Measurements from ENCODE around the gene CTNNAL1. TPM values are rescaled to one million over a fixed set of nuclear protein-coding genes. Genes with fewer than 3 reads are reported as not detected.
"Not testable (repeated sequence)": the region's sequence is repeated elsewhere in the genome, so short reads cannot be mapped to it uniquely, and the experiment has no call there.

CTNNAL1 gene
- total RNA-seq, 2 experiments from 2014 or later, result 4.9 to 5.3 TPM

DNA sequence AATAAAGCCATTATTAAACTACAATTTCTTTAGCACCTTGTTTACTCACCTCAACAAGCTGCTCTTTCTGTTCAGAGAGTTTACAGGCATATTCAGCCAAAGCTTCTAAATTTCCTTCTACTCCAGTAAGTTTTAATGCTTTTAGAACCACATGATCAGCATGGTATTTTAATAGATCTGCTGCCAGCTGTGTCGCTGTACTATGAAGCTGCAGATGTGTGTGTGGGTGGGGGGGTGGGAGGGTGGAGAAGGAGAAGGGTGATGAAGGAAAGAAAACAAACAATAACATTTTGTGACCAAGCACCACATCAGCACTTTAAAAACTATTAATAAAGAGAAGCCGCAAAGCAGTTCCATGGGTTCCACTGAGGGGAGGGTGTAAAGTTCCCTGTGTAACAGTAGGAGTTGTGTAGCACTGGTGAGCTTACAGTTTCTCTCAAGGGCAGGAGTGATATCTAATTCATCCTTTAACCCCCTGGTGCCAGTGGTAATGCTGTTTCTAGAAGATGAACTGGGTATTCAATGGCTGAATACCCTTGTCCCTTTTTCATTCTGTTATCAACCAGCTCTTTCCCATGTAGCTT, 40.6 kb downstream of the CTNNAL1 start:
- ChIA-PET POLR2A (no interaction called here), CTCF (no interaction called here)
- Mint-ChIP-seq H3K9me3 (no peaks in the 10 kb centered on the region), H3K27me3 (no peaks in the 10 kb centered on the region), H3K4me3 (no peak overlapping the region), H3K27ac (no peak overlapping the region), H3K4me1 (ENCODE audit: low read depth) (no peaks in the 10 kb centered on the region), H3K36me3 (ENCODE audit: low read depth) (no peaks in the 10 kb centered on the region)
- TF ChIP-seq, protein P1, sequence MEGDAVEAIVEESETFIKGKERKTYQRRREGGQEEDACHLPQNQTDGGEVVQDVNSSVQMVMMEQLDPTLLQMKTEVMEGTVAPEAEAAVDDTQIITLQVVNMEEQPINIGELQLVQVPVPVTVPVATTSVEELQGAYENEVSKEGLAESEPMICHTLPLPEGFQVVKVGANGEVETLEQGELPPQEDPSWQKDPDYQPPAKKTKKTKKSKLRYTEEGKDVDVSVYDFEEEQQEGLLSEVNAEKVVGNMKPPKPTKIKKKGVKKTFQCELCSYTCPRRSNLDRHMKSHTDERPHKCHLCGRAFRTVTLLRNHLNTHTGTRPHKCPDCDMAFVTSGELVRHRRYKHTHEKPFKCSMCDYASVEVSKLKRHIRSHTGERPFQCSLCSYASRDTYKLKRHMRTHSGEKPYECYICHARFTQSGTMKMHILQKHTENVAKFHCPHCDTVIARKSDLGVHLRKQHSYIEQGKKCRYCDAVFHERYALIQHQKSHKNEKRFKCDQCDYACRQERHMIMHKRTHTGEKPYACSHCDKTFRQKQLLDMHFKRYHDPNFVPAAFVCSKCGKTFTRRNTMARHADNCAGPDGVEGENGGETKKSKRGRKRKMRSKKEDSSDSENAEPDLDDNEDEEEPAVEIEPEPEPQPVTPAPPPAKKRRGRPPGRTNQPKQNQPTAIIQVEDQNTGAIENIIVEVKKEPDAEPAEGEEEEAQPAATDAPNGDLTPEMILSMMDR (IDR thresholded peaks at IDR 0.05), result no peak
- H3K4me1 ChIP-seq (ENCODE audit: insufficient read depth, low read length), result no peaks in the 10 kb centered on the region
- intact Hi-C loops (cut with DNase I, micrococcal nuclease), result no loop called here
- no peak for DNase-seq
- H3K27me3 ChIP-seq (ENCODE audit: control insufficient read depth in 1 of 2, insufficient read depth in 2 of 2, low read length in 2 of 2), result no peaks in the 10 kb centered on the region
- ATAC-seq (ENCODE audit: poor library complexity), result no peak
- no peak overlapping the region for H3K4me3 ChIP-seq (ENCODE audit: low read length)
- H3K36me3 ChIP-seq (ENCODE audit: insufficient read depth, low read length), result no peaks in the 10 kb centered on the region
- peaks cover 0 to 8% of the 10 kb centered on the region in 2 experiments for H3K9me3 ChIP-seq (ENCODE audit: control insufficient read depth in 1 of 2, insufficient read depth in 1 of 2, low read length in 2 of 2)
- H3K27ac ChIP-seq (ENCODE audit: low read depth in 1 of 2, low read length in 2 of 2), result no peak overlapping the region

DNA sequence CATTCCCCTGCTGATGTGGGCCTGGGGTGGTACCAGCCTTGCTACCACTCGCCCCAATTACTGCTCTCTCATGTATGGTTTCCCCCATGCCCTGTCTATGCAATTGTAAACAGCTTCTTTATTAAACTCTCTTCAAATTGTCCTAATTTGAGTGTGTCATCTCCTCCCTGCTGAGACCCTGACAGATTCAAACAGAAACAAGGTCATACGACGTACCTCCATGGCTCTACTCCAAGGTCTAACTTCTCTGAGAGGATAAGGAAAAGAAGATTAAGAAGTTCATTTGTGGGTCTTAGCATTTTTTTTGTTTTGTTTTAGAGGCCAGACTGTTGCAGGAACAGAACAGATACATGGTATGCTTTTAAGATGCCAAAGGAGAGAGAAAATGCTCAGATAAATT, 41.1 kb downstream of the CTNNAL1 start:
- Histone ChIP-seq H3K4me1 (ENCODE audit: insufficient read depth, low read length) (no peaks in the 10 kb centered on the region), H3K27me3 (ENCODE audit: control insufficient read depth in 1 of 2, insufficient read depth in 2 of 2, low read length in 2 of 2) (no peaks in the 10 kb centered on the region), H3K9me3 (ENCODE audit: control insufficient read depth in 1 of 2, insufficient read depth in 1 of 2, low read length in 2 of 2) (peaks cover 0 to 8% of the 10 kb centered on the region in 2 experiments), H3K36me3 (ENCODE audit: insufficient read depth, low read length) (no peaks in the 10 kb centered on the region), H3K4me3 (ENCODE audit: low read length) (no peak overlapping the region), H3K27ac (ENCODE audit: low read depth in 1 of 2, low read length in 2 of 2) (no peak overlapping the region)
- DNase-seq (no peak), ATAC-seq (ENCODE audit: poor library complexity) (no peak)
- Mint-ChIP-seq H3K27me3 (no peaks in the 10 kb centered on the region), H3K4me1 (ENCODE audit: low read depth) (no peaks in the 10 kb centered on the region), H3K36me3 (ENCODE audit: low read depth) (no peaks in the 10 kb centered on the region), H3K27ac (no peak overlapping the region), H3K4me3 (no peak overlapping the region), H3K9me3 (no peaks in the 10 kb centered on the region)
- TF ChIP-seq, protein P1 (IDR thresholded peaks at IDR 0.05), result no peak
- ChIA-PET CTCF (no interaction called here), POLR2A (no interaction called here)
- intact Hi-C loops (cut with DNase I, micrococcal nuclease), result no loop called here

DNA sequence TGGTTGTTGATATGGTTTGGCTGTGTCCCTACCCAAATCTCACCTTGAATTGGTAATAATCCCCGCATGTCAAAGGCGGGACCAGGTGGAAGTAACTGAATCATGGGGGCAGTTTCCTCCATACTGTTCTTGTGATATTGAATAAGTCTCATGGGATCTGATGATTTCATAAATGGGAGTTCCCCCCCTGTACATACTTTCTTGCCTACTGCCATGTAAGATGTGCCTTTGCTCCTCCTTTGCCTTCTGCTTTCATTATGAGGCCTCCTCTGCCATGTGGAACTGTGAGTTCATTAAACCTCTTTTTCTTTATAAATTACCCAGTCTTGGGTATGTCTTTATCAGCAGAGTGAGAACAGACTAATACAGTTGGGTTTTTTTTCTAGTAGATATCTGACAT, 41.9 kb downstream of the CTNNAL1 start:
- H3K27me3 Mint-ChIP-seq; intact Hi-C loops (cut with DNase I, micrococcal nuclease); H3K9me3 ChIP-seq (ENCODE audit: control insufficient read depth in 1 of 2, insufficient read depth in 1 of 2, low read length in 2 of 2); CTCF ChIA-PET; H3K4me3 ChIP-seq (ENCODE audit: low read length); H3K27ac Mint-ChIP-seq; POLR2A ChIA-PET; DNase-seq; H3K27ac ChIP-seq (ENCODE audit: low read depth in 1 of 2, low read length in 2 of 2); H3K36me3 Mint-ChIP-seq (ENCODE audit: low read depth); H3K27me3 ChIP-seq (ENCODE audit: control insufficient read depth in 1 of 2, insufficient read depth in 2 of 2, low read length in 2 of 2); H3K4me3 Mint-ChIP-seq; H3K4me1 ChIP-seq (ENCODE audit: insufficient read depth, low read length); H3K36me3 ChIP-seq (ENCODE audit: insufficient read depth, low read length); ATAC-seq (ENCODE audit: poor library complexity); H3K4me1 Mint-ChIP-seq (ENCODE audit: low read depth); H3K9me3 Mint-ChIP-seq: not testable (repeated sequence)

DNA sequence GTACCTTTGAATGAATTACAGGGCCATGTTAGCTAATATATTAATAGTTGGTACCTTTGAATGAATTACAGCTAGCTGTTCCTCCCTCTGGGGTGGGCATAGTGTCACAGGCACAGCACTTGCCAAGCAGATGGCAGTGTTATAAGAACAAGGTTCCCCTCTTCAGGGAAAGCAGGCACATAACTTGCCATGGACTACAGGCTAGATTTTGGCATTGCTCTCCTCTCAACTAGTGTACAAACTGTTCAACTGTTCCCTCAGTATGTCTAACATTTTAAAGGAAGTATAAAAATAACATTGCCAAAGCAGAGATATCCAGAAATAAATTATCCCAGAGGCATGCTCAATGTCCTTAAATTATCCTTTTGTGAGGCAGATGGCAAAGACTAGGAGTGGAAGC, 45.4 kb downstream of the CTNNAL1 start:
- Histone ChIP-seq H3K27ac (ENCODE audit: low read depth in 1 of 2, low read length in 2 of 2) (no peak overlapping the region), H3K9me3 (ENCODE audit: control insufficient read depth in 1 of 2, insufficient read depth in 1 of 2, low read length in 2 of 2) (peaks cover 0 to 8% of the 10 kb centered on the region in 2 experiments), H3K27me3 (ENCODE audit: control insufficient read depth in 1 of 2, insufficient read depth in 2 of 2, low read length in 2 of 2) (no peaks in the 10 kb centered on the region), H3K4me3 (ENCODE audit: low read length) (no peak overlapping the region), H3K36me3 (ENCODE audit: insufficient read depth, low read length) (no peaks in the 10 kb centered on the region), H3K4me1 (ENCODE audit: insufficient read depth, low read length) (no peaks in the 10 kb centered on the region)
- Mint-ChIP-seq H3K27ac (no peak overlapping the region), H3K4me1 (ENCODE audit: low read depth) (no peaks in the 10 kb centered on the region), H3K9me3 (no peaks in the 10 kb centered on the region), H3K27me3 (no peaks in the 10 kb centered on the region), H3K4me3 (no peak overlapping the region), H3K36me3 (ENCODE audit: low read depth) (no peaks in the 10 kb centered on the region)
- POLR2A ChIA-PET, result no interaction called here
- DNase-seq (no peak), ATAC-seq (ENCODE audit: poor library complexity) (no peak)
- CTCF ChIA-PET, result interaction anchor here (1.3 kb wide), 1 partner anchor 12 kb away, joined by 3 read pairs; no protein-coding TSS in a partner anchor
- TF ChIP-seq, protein P1 (IDR thresholded peaks at IDR 0.05), result no peak
- intact Hi-C loops (cut with DNase I, micrococcal nuclease), result no loop called here
